NT2/D1 (cell line): ENCODE data around the gene HPCAL1.

Experiments
- SUZ12 ChIP-seq: IDR thresholded peaks from 2 replicates; pipeline ENCODE4 v1.6.1; 2011; ENCODE audit not compliant: insufficient read length, insufficient read depth; ENCODE audit errors: extremely low read depth
- YY1 ChIP-seq: IDR thresholded peaks from 2 replicates; pipeline ENCODE4 v1.6.1; 2011; ENCODE audit not compliant: insufficient read length, insufficient read depth
- ZNF274 ChIP-seq: IDR thresholded peaks from 2 replicates; pipeline ENCODE4 v1.6.1; 2011; ENCODE audit warnings: mild to moderate bottlenecking, low read depth, low read length

DNA sequence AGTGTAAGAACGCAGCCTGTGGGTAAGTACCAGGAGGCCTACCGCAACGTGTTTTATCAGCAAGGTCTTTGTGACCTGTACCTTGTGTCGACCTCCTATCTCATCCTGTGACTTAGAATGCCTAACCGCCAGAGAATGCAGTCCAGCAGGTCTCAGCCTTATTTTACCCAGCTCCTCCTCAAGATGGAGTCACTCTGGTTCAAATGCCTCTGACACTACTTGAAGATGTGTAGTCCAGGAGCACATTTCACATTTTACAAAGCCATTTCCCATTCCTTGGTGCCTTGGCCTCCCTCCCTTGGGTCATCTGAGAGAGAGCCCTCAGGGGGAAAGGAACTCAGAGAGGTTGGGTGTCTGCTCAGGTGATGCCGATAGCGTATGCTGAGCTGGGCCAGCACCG, 6.6 kb upstream of the HPCAL1 start:
- no peak for TF ChIP-seq ZNF274
- no peak for TF ChIP-seq YY1
- TF ChIP-seq SUZ12 = no peak
